Activated naive CD4-positive, alpha-beta T cell treated with anti-CD3 and anti-CD28 coated beads, Interleukin-2, amount 10 ng/mL, durations not matched to agents 7 days and 5 days (primary cell): ENCODE data around the gene TRMT1.
A peak's percentile ranks its signal among the peaks of the same experiment; 100 is the strongest.

Experiments used
- CTCF ChIA-PET: fragments of 350-600 bp; sonication (Branson Sonifier 250); formaldehyde crosslinking; loops from one replicate; lab custom pipeline; 2021; ENCODE audit warnings: antibody characterized with exemption; lab: Charles Lee
- DNase-seq: peaks from one replicate; pipeline ENCODE4 v3.0.0-alpha.2; 2020
- H3K27ac Mint-ChIP-seq: one replicate; pipeline ENCODE4 v1.8.0; 2021; ENCODE audit warnings: mild to moderate bottlenecking, moderate library complexity, mixed read lengths
- H3K27me3 Mint-ChIP-seq: one replicate; pipeline ENCODE4 v1.8.0; 2021; ENCODE audit warnings: mild to moderate bottlenecking, mixed read lengths
- H3K36me3 Mint-ChIP-seq: one replicate; pipeline ENCODE4 v1.8.0; 2021; ENCODE audit warnings: mixed read lengths
- H3K4me1 Mint-ChIP-seq: one replicate; pipeline ENCODE4 v1.8.0; 2021; ENCODE audit warnings: mixed read lengths
- H3K4me3 Mint-ChIP-seq: one replicate; pipeline ENCODE4 v1.8.0; 2021; ENCODE audit warnings: mild to moderate bottlenecking, moderate library complexity, mixed read lengths
- H3K9me3 Mint-ChIP-seq: one replicate; pipeline ENCODE4 v1.8.0; 2021; ENCODE audit warnings: mixed read lengths

TRMT1 gene

DNA sequence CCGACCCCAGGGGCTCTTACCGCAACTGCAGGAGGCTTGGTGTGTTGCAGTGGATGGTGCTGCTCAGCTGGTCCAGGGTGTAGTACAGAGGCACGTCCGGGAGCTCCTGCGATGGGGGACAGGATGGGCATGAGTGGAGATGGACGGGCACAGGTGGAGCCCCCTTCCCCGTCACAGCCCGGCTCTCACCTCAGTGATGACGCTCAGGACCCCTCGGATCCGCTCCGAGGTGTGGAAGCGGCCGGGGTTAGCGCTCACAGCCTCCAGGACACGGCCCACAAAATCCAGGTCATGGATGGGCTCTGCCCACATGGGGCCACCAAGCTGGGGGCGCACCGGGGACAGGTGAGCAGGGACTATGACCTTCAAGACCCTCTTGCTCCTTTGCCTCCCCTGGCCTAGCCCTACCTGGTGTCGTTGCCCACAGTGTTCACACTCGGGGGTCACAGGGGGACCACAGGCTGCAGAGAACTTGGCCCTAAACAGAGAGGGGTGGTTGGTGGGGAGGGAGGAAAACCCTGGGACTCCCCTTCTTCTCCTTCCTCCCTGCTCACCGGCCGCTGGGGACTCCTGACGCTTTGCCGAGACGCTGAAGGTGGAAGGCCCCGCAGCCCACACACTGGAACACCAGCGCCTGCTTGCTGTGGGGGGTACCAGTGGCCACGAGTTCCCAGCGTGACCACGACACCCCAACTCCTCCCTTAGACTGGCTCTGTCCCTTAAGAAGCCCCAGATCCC, 7.0 kb downstream of the TRMT1 start:
- H3K27me3 Mint-ChIP-seq, result no peaks in the 10 kb centered on the region
- DNase-seq, result no peak
- H3K36me3 Mint-ChIP-seq, result peaks cover 9% of the 10 kb centered on the region
- H3K27ac Mint-ChIP-seq, result no peak overlapping the region
- peaks cover 9% of the 10 kb centered on the region for H3K4me1 Mint-ChIP-seq
- CTCF ChIA-PET, result no interaction called here
- H3K4me3 Mint-ChIP-seq, result no peak overlapping the region
- no peaks in the 10 kb centered on the region for H3K9me3 Mint-ChIP-seq

GRCh38 chr19:13104848-13105711, 11.5 kb downstream of the TRMT1 start:
- Mint-ChIP-seq H3K4me3 (peak overlapping the region; percentile 82), H3K27ac (peak overlapping the region; percentile 88), H3K4me1 (peaks cover 41% of the 10 kb centered on the region), H3K9me3 (no peaks in the 10 kb centered on the region), H3K27me3 (peaks cover 11% of the 10 kb centered on the region), H3K36me3 (peaks cover 11% of the 10 kb centered on the region)
- peak; percentile 64 for DNase-seq
- CTCF ChIA-PET, result interaction anchor here (1.0 to 2.5 kb wide), 13 partner anchors 8 to 140 kb away, joined by 3 to 23 read pairs (median 5); partner anchors contain the start of genes IER2, NACC1 and STX10

- CTCF ChIA-PET, result interaction anchor here (1.0 to 2.5 kb wide), 13 partner anchors 9 to 140 kb away, joined by 3 to 23 read pairs (median 5); partner anchors contain the start of genes IER2, NACC1 and STX10
- Mint-ChIP-seq H3K27ac (peak overlapping the region; percentile 88), H3K27me3 (peaks cover 17% of the 10 kb centered on the region), H3K4me1 (peaks cover 48% of the 10 kb centered on the region), H3K4me3 (peak overlapping the region; percentile 82), H3K9me3 (no peaks in the 10 kb centered on the region), H3K36me3 (peaks cover 14% of the 10 kb centered on the region)
- peak; percentile 79 for DNase-seq
These were observed 12.1 kb downstream of the TRMT1 start for GRCh38 chr19:13104360-13104847.

- CTCF ChIA-PET, result interaction anchor here (1.0 to 2.5 kb wide), 8 partner anchors 8 to 139 kb away, joined by 3 to 23 read pairs (median 6); partner anchors contain the start of genes IER2, NACC1 and STX10
- peak overlapping the region; percentile 88 for H3K27ac Mint-ChIP-seq
- no peaks in the 10 kb centered on the region for H3K9me3 Mint-ChIP-seq
- no peak for DNase-seq
- peaks cover 51% of the 10 kb centered on the region for H3K4me1 Mint-ChIP-seq
- H3K27me3 Mint-ChIP-seq, result peaks cover 24% of the 10 kb centered on the region
- H3K4me3 Mint-ChIP-seq, result peak overlapping the region; percentile 82
- peaks cover 12% of the 10 kb centered on the region for H3K36me3 Mint-ChIP-seq
These were observed 12.8 kb downstream of the TRMT1 start for GRCh38 chr19:13103581-13104359.

DNA sequence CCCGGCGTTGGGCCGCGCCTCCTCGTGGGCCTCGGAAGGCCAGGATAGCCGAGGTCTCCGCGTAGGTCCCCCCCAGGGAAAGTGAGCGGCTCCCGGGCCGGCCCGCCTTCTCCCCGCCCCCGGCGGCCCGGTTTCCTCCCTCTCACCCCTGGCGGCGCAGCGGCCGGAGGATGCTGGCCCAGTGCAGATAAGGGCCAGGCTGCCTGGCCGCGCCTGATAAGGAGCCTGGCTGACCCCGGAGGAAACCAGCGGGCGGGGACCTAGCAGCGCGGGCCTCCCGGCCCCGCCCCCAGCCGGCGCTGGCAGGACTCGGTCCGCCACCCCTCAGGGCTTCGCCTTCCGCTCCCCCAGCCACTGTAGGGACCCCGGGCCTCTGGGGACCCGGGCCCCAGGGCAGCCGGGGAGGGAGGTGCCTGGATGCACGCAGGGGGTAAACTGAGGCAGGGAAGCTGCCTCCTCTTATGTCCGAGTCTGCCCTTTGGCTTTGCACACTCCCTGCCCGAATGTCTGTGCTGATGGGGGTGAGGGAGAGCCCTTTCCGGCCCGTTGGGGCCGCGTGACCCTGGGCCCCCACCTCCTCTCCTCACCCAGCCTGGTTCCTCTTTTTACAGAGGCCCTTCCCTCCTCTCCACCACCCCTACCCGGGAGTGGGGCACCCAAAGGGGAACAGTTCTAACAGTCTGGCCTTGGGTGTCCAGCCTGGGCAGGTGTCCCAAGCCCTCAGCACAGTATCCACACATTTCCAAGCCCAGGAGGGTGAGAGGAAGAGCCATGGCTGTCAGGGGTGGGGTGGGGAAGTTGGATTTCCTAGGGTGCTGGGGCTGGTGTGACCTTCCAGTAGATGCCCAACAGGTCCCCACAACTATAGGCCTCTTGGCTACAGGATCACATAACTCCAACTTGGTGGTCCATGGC, 13.6 kb downstream of the TRMT1 start, which contains the start of gene LYL1:
Gene LYL1 (minus strand): TSS at position 193 of the 915 bp plus-strand sequence. CDS start 1,687 bp downstream, outside the sequence.
- peaks cover 12% of the 10 kb centered on the region for H3K36me3 Mint-ChIP-seq
- H3K27ac Mint-ChIP-seq, result peak within 1 kb of the TSS; percentile 78
- DNase-seq, result peak; percentile 58
- H3K27me3 Mint-ChIP-seq, result peaks cover 32% of the 10 kb centered on the region
- CTCF ChIA-PET, result interaction anchor here (1.0 kb wide), 1 partner anchor 61 kb away, joined by 3 read pairs; no protein-coding TSS in a partner anchor
- peak within 1 kb of the TSS; percentile 76 for H3K4me3 Mint-ChIP-seq
- peaks cover 58% of the 10 kb centered on the region for H3K4me1 Mint-ChIP-seq
- H3K9me3 Mint-ChIP-seq, result no peaks in the 10 kb centered on the region

GRCh38 chr19:13102416-13102665, 14.2 kb downstream of the TRMT1 start:
- peaks cover 38% of the 10 kb centered on the region for H3K27me3 Mint-ChIP-seq
- no peak for DNase-seq
- CTCF ChIA-PET, result no interaction called here
- H3K4me1 Mint-ChIP-seq, result peaks cover 62% of the 10 kb centered on the region
- H3K27ac Mint-ChIP-seq, result no peak overlapping the region
- H3K4me3 Mint-ChIP-seq, result peak overlapping the region; percentile 69
- no peaks in the 10 kb centered on the region for H3K9me3 Mint-ChIP-seq
- peaks cover 8% of the 10 kb centered on the region for H3K36me3 Mint-ChIP-seq

- H3K9me3 Mint-ChIP-seq, result no peaks in the 10 kb centered on the region
- H3K4me1 Mint-ChIP-seq, result peaks cover 67% of the 10 kb centered on the region
- peak overlapping the region; percentile 78 for H3K27ac Mint-ChIP-seq
- CTCF ChIA-PET, result no interaction called here
- peaks cover 43% of the 10 kb centered on the region for H3K27me3 Mint-ChIP-seq
- no peak for DNase-seq
- H3K36me3 Mint-ChIP-seq, result peaks cover 9% of the 10 kb centered on the region
- peak overlapping the region; percentile 69 for H3K4me3 Mint-ChIP-seq
These were observed 14.7 kb downstream of the TRMT1 start for GRCh38 chr19:13101590-13102415.

DNA sequence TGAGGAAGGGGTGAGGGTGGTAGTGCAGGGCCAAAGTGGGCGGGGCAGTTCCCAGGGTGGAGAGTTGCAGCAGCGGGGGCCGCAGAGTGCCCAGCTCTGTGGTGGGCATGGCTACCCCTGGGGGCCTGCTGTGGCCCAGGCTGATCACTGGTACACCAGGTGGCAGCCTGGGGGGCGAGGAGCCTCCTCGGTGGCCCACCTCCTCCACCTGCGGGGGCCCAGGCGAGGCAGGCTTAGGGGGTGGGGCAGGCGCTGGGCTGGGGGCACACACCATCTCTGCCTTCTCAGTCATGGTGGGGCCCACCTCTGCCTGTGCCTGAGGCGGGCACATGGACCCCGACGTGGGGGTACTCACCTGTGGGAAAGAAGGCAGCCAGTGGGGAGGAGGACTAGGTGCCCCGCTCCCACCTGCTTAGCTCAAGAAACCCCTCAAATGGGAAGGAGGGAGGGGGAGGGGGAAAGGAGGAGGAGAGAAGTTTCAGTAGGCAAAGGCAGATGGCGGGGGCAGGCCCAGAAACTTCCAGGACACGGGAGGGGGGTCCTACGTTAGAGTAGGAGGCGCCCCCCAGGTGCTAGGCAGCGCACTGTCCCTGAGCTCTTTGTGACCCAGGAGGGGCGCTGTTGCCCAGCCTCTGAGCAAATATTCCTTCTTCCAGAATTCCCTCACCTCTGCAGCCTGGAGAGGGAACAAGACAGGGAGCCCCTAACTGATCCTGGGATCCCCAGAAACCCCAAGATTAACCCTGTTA, 15.5 kb downstream of the TRMT1 start:
- H3K27ac Mint-ChIP-seq, result peak overlapping the region; percentile 78
- DNase-seq, result no peak
- H3K4me1 Mint-ChIP-seq, result peaks cover 71% of the 10 kb centered on the region
- no peaks in the 10 kb centered on the region for H3K9me3 Mint-ChIP-seq
- CTCF ChIA-PET, result interaction anchor here (1.3 kb wide), 1 partner anchor 39 kb away, joined by 3 read pairs; no protein-coding TSS in a partner anchor
- H3K36me3 Mint-ChIP-seq, result peaks cover 9% of the 10 kb centered on the region
- H3K27me3 Mint-ChIP-seq, result peaks cover 51% of the 10 kb centered on the region
- peak overlapping the region; percentile 69 for H3K4me3 Mint-ChIP-seq

DNA sequence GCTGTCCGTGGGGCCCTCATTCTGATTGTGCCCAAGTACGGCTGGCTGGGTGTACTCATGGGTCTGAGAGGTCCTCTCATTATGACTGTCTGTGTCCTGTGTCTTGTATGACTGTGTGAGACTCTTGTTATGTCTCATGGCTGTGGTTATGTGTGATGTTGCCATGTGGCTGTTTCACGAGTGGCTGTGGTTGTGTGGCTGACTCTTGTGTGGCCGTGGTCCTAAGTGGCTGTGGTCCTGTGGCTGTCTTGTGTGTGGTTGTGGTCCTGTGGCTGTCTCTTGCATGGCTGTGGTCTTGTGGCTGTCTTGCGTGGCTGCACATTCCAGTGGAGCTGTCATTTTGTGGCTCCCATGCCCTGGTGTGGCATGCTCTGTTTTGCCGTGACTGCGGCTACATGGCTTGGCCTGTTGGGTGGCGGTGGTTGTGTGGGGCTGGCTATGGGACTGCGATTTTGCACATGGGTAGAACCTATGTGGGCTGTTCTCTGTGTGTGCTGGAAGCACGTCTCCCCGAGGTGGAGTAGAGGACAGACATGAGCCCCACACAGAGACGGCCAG, 16.4 kb downstream of the TRMT1 start:
- Mint-ChIP-seq H3K27ac (peak overlapping the region; percentile 96), H3K4me1 (peaks cover 71% of the 10 kb centered on the region), H3K9me3 (no peaks in the 10 kb centered on the region), H3K4me3 (peak overlapping the region; percentile 63), H3K27me3 (peaks cover 60% of the 10 kb centered on the region), H3K36me3 (peaks cover 9% of the 10 kb centered on the region)
- peak; percentile 73 for DNase-seq
- CTCF ChIA-PET, result interaction anchor here (1.3 kb wide), 2 partner anchors 38 to 135 kb away, joined by 3 read pairs; no protein-coding TSS in a partner anchor

- Mint-ChIP-seq H3K9me3 (no peaks in the 10 kb centered on the region), H3K27me3 (peaks cover 68% of the 10 kb centered on the region), H3K36me3 (peaks cover 9% of the 10 kb centered on the region), H3K27ac (peak overlapping the region; percentile 96), H3K4me1 (peaks cover 71% of the 10 kb centered on the region), H3K4me3 (peak overlapping the region; percentile 72)
- peak; percentile 86 for DNase-seq
- CTCF ChIA-PET, result interaction anchor here (1.3 kb wide), 2 partner anchors 37 to 134 kb away, joined by 3 read pairs; no protein-coding TSS in a partner anchor
These were observed 17.2 kb downstream of the TRMT1 start for GRCh38 chr19:13099073-13099999.
